GM12874 (cell line): ENCODE measurements around the gene FKBP1B.

Experiments
- CTCF ChIP-seq: IDR thresholded peaks from 2 replicates; pipeline ENCODE4 v1.5.1; 2011; ENCODE audit warnings: low read depth, mild to moderate bottlenecking, control low read depth, low read length, moderate library complexity; ENCODE audit not compliant: insufficient read depth

Gene FKBP1B

GRCh38 chr2:24049485-24050021, at the start of gene FKBP1B:
TSS of gene FKBP1B (plus strand) at chr2:24049741. CDS start at chr2:24049850, 109 bp downstream.
- TF ChIP-seq CTCF, result no peak

GRCh38 chr2:24007693-24008092, 41.8 kb upstream of the FKBP1B start:
- no peak for TF ChIP-seq CTCF

- no peak for TF ChIP-seq CTCF
These were observed 40.7 kb upstream of the FKBP1B start for GRCh38 chr2:24008672-24009366.

GRCh38 chr2:24009367-24009679, 40.2 kb upstream of the FKBP1B start:
- no peak for TF ChIP-seq CTCF

GRCh38 chr2:24009680-24010476, 39.7 kb upstream of the FKBP1B start, which contains the start of gene MFSD2B:
TSS of gene MFSD2B (plus strand) at chr2:24010085. CDS start at chr2:24010097, 12 bp downstream.
- no peak for TF ChIP-seq CTCF

GRCh38 chr2:24010477-24011249, 38.9 kb upstream of the FKBP1B start:
- TF ChIP-seq CTCF, result no peak
